Measurements from ENCODE around the gene PLCB2.
A peak's percentile ranks its signal among the peaks of the same experiment; 100 is the strongest.

The PLCB2 gene

GRCh38 chr15:40253167-40253790 lies 54.5 kb downstream of the PLCB2 start:
- H3K4me3 ChIP-seq (ENCODE audit: low read length), result peak overlapping the region; percentile 49
- TF ChIP-seq, protein P1, sequence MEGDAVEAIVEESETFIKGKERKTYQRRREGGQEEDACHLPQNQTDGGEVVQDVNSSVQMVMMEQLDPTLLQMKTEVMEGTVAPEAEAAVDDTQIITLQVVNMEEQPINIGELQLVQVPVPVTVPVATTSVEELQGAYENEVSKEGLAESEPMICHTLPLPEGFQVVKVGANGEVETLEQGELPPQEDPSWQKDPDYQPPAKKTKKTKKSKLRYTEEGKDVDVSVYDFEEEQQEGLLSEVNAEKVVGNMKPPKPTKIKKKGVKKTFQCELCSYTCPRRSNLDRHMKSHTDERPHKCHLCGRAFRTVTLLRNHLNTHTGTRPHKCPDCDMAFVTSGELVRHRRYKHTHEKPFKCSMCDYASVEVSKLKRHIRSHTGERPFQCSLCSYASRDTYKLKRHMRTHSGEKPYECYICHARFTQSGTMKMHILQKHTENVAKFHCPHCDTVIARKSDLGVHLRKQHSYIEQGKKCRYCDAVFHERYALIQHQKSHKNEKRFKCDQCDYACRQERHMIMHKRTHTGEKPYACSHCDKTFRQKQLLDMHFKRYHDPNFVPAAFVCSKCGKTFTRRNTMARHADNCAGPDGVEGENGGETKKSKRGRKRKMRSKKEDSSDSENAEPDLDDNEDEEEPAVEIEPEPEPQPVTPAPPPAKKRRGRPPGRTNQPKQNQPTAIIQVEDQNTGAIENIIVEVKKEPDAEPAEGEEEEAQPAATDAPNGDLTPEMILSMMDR (conservative IDR thresholded peaks at IDR 0.05; ENCODE audit: low read depth, low read length), result no peak
- DNase-seq (ENCODE audit: low read depth), result no peak

- no peak for DNase-seq (ENCODE audit: low read depth)
- TF ChIP-seq, protein P1 (conservative IDR thresholded peaks at IDR 0.05; ENCODE audit: low read depth, low read length), result no peak
- H3K4me3 ChIP-seq (ENCODE audit: low read length), result peak overlapping the region; percentile 49
These were observed 55.1 kb downstream of the PLCB2 start for GRCh38 chr15:40252438-40253166.

DNA sequence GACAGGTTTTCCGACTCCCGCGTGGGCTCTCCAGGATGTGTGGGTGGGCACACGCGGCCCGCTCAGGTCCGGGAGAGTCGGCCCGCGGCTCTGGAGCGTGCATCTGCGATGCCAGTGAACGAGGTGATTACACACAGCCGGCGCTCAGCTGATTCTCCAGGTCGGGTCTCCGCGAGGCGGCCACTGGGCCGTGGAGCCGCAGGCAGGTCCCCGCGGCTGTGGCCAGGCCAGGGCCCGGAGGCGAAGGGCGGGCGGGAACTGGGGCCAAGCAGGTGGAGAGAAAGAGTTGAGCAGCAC lies 55.6 kb downstream of the PLCB2 start:
- H3K4me3 ChIP-seq (ENCODE audit: low read length), result peak overlapping the region; percentile 49
- DNase-seq (ENCODE audit: low read depth), result no peak
- TF ChIP-seq, protein P1 (conservative IDR thresholded peaks at IDR 0.05; ENCODE audit: low read depth, low read length), result no peak

- no peak for DNase-seq (ENCODE audit: low read depth)
- TF ChIP-seq, protein P1 (conservative IDR thresholded peaks at IDR 0.05; ENCODE audit: low read depth, low read length), result no peak
- no peak overlapping the region for H3K4me3 ChIP-seq (ENCODE audit: low read length)
These were observed 56.1 kb downstream of the PLCB2 start for GRCh38 chr15:40251486-40252140.

DNA sequence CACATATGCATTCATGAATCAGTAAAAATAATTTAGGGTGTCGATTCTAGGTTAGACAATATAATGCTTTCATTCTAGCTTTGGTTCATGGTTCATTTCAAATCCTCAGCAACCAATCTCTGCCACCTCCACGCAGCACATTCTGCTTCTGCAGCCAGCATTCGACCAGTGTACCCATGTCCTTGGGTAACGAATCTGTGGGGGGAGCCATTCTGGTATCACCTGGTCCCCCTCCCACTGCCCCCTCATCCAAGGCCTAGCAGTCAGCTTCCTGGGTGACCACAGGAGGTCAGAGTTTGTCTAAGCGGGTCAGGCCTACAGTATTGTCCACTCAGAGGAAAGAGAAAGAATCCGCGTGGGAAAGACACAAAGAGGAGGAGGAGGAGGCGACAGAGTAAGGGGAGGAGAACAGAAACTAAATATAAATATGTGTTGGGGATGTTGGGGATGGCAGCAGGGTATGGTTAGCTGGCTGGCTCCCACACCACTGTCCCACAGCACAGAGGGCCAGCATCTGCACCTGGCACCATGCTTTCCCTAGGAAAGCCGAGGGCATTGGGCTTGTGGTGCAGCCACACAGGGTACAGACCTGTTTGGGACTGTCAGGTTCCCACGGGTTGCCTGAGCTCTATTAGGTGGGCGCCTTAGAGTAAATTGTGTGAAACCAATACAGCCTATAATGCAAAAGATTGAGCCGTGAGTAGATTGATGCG lies 56.8 kb downstream of the PLCB2 start:
- no peak overlapping the region for H3K4me3 ChIP-seq (ENCODE audit: low read length)
- no peak for DNase-seq (ENCODE audit: low read depth)
- TF ChIP-seq, protein P1 (conservative IDR thresholded peaks at IDR 0.05; ENCODE audit: low read depth, low read length), result no peak

- DNase-seq (ENCODE audit: low read depth), result no peak
- TF ChIP-seq, protein P1 (conservative IDR thresholded peaks at IDR 0.05; ENCODE audit: low read depth, low read length), result no peak
- no peak overlapping the region for H3K4me3 ChIP-seq (ENCODE audit: low read length)
These were observed 57.5 kb downstream of the PLCB2 start for GRCh38 chr15:40250304-40250656.
